Hematopoietic multipotent progenitor cell treated with erythropoietin and hydrocortisone succinate and interleukin-3 and kit ligand, for 15 days (in vitro differentiated cells): Measurements from ENCODE around the gene HKDC1.
A peak's percentile ranks its signal among the peaks of the same experiment; 100 is the strongest.
"Not testable (repeated sequence)": the region's sequence is repeated elsewhere in the genome, so short reads cannot be mapped to it uniquely, and the experiment has no call there.

Experiments
- DNase-seq: peaks from one replicate; pipeline ENCODE4 v3.0.0-alpha.2; 2015; ENCODE audit warnings: low spot score

HKDC1 gene

GRCh38 chr10:69278446-69278963 is 58.4 kb downstream of the HKDC1 start, which contains the start of gene HK1:
Gene HK1, plus strand, starts transcription at chr10:69278496.
- DNase-seq: no peak

- no peak for DNase-seq
Measured at GRCh38 chr10:69279110-69279509, 59.0 kb downstream of the HKDC1 start.

- no peak for DNase-seq
Measured at GRCh38 chr10:69281507-69282413, 61.6 kb downstream of the HKDC1 start.

- DNase-seq: not testable (repeated sequence)
Measured at GRCh38 chr10:69284402-69284801, 64.3 kb downstream of the HKDC1 start.

GRCh38 chr10:69285699-69286098 is 65.6 kb downstream of the HKDC1 start:
- DNase-seq: no peak

- no peak for DNase-seq
Measured at GRCh38 chr10:69287181-69287580, 67.0 kb downstream of the HKDC1 start.

- no peak for DNase-seq
Measured at GRCh38 chr10:69290993-69291392, 70.9 kb downstream of the HKDC1 start.

- peak; percentile 46 for DNase-seq
Measured at GRCh38 chr10:69292459-69292858, 72.3 kb downstream of the HKDC1 start.

- DNase-seq: no peak
Measured at GRCh38 chr10:69295027-69295636, 75.0 kb downstream of the HKDC1 start.

- no peak for DNase-seq
Measured at GRCh38 chr10:69303632-69304051, 83.5 kb downstream of the HKDC1 start.

GRCh38 chr10:69306421-69306820 is 86.3 kb downstream of the HKDC1 start:
- no peak for DNase-seq

- DNase-seq: no peak
Measured at GRCh38 chr10:69307434-69307833, 87.3 kb downstream of the HKDC1 start.

GRCh38 chr10:69308304-69308703 is 88.2 kb downstream of the HKDC1 start:
- not testable (repeated sequence) for DNase-seq

- no peak for DNase-seq
Measured at GRCh38 chr10:69311309-69311708, 91.2 kb downstream of the HKDC1 start.

- DNase-seq: no peak
Measured at GRCh38 chr10:69312528-69312927, 92.4 kb downstream of the HKDC1 start.

- DNase-seq: peak; percentile 45
Measured at GRCh38 chr10:69315100-69315542, 95.0 kb downstream of the HKDC1 start.

GRCh38 chr10:69315610-69316312 is 95.6 kb downstream of the HKDC1 start:
- DNase-seq: peak; percentile 84

GRCh38 chr10:69316313-69317059 is 96.4 kb downstream of the HKDC1 start:
- DNase-seq: peak; percentile 63
